Measurements from ENCODE around the gene WDR49.
"Not testable (repeated sequence)": the region's sequence is repeated elsewhere in the genome, so short reads cannot be mapped to it uniquely, and the experiment has no call there.

WDR49 gene

DNA sequence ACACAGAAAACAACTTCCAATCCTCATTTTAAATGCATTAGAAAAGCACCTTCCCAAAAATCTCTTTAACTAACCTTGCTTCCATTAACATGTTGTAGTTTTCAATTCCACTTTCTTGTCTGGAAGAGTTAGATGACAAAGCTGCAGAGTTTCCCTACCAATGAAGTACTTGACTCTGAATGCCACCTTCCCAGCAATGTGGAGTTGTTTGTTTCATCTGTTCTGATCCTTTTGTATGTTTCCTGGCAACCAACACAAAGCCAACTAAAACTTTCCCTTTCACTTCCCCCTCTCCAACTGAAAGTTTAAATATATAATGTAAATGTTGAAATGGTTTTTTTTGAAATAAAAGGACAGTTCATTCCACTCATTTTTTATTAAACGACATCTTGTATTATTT is at the start of gene WDR49:
Gene WDR49, minus strand, starts transcription at position 183 of the 400 bp plus-strand sequence. CDS start 517 bp downstream, outside the sequence.
- DNase-seq, result no peak

DNA sequence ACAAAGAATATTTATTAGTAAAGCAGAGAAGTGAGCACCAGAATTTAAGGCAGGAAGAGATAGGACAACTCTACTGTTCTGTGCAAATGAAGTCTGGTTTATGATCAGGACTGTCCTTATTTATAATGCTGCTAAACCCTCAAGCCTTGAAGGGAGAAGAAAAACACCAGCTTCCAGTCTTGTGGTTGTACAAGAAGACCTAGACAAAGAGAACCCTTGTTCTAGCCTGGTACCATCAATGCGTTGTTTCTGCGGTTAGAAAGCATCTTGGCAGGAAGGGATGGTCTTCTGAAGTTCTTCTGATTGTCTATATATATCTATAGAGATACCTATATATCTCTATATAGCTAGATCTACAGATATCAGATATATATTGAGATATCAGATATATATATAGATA is 47.2 kb upstream of the WDR49 start:
- no peak for DNase-seq

DNA sequence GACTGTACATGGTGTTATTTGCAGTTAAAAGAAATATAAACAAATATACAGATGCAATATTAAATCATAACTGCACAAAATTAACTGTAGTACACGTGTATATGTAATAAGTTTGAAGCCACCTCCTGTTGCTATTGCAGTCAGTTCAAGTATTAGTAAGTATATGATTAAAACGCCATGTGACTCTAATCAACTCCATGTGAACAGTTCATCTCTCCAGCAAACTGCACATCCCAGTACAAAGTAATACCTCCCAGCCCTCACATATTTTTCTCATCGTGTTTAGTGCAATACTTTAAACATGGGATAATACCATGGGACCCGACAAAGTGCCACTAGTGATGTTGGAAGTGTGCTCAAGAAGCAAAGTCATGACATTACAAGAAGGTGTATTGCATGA is 46.3 kb upstream of the WDR49 start:
- DNase-seq, result no peak

DNA sequence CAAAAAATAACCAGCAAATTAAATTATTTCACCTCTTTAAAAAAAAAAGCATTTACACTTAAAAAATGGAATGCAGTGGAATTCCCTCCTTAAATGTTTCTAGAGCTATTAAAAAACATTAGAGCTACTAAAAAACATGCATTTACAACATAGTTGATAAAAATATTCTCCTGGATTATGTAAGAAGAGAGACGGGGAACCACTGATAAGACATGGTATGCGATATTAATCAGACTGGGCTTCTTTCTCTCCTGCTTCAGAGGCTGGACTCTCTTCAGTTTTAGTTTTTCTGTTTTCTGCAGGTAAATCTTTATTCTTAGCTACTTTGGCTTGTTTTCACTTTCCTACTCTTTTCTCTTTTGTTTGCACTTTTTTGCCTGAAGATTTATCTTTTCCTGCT is 40.4 kb upstream of the WDR49 start:
- DNase-seq, result no peak

DNA sequence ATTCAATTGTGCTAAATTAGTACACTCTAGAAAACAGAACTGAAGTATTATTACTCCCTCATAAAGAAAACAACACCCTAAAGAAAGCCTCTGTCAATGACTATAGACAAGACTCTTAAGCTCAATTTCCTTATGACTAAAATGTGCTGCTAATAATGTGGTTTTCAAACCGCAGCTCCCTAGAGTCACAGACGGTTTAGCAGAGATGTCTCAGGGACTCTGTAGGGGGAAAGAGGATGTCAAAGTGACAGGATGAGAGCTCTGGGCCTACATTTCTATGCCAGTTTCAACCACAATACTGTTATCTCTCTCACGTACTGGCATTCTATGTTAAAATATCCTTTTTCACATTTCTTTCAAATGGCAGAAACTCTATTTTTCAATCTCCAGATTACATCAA is 37.6 kb upstream of the WDR49 start:
- DNase-seq, result no peak

DNA sequence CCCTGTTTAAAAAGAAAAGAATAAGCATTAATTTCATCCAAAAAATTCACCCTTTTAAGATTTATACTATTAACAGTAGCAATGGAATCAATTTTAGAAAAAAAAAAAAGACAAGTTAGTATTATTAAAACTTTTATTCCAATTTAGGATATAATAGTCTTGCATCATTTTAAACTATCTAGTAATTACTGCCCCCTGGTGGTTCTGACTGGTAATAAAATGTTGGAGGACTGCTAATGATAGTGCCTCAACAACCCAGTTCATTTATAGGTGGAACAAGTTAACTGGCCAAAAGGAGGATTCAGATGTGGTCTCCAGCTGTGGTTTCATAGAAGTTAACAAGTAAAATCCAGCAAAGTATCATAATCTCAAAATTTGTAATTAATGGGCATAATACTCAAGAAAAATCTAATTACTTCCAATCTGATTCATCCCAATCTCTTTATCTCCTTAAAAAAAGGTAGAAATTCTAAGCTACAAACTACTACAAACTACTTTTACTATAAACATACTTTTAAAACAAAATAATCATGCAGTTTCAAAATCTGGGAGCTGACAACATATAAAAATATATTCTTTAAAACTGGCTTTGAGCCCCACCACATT is 30.7 kb upstream of the WDR49 start:
- DNase-seq, result no peak

DNA sequence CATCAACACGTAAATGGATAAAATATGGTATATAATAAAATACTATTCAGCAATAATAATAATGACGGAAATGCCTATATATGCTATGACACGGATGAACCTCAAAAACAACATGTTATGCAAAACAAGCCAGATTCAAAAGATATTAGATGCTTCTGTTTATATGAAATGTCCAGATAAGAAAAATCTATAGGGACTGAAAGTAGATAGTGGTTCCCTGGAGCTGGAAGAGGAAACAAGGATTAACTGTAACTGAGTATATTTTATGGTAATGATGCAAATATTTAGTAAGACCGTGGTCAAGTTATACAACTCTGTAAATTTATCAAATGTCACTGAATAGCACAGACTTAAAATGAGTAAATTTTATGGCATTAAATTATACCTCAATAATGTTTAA is 25.8 kb upstream of the WDR49 start:
- no peak for DNase-seq

DNA sequence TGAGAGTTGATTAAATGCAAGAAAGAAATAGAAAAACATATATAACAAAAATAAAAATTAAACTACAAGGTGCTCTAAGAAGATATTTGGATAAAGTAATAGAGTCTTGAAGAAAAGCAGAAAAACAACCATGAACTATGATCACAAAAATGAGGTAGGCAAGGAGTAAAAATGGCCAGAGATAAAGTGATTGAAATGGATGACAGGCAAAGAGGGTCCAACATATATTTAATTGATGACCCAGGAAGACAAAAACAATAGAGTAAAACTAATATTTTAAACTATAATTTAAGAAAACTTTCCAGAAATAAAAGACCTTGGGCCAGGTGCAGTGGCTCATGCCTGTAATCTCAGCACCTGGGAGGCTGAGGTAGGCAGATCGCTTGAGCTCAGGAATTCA is 22.1 kb upstream of the WDR49 start:
- no peak for DNase-seq

DNA sequence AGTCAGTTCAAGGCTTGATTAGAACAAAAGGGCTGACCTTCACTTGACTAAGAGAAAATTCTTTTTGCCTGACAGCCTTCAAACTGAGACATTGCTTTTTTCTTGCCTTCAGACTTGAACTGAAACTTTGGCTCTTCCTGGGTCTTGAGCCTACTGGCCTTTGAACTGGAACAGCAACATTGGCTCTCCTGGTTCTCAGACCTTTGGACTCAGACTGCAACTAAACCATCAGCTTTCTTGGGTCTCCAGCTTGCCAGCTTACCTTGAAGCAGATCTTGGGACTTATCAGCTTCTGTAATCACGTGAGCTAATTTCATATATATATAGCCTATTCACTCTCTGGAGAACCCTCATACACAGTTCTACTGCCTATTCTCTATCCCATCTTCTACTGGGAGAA is 19.5 kb upstream of the WDR49 start:
- DNase-seq, result no peak

DNA sequence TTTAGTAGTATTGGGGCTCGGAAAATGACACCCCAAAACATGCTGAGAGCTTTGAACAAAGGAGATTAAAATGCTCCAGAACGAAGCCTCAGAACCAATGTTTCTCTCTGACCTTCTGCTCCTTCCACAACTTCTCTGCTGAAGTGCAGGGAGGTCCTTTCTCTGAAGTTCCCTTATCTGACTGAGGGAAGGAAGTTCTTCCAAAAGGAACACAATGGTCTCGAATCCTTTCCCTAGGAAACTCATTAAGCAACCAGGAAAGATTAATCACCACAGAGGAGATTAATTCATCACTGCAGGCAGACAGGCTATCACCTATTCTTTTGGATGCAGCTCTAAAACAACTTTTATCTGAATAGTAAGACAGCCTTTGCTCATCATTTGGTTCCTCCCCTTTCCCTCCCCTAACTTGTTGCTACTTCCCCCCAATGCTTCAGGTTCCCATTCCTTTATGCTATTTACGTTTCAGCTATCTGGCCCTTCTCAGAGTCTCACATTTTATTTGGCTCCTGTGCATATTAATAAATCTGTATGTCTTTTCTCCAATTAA is 18.2 kb upstream of the WDR49 start:
- no peak for DNase-seq

DNA sequence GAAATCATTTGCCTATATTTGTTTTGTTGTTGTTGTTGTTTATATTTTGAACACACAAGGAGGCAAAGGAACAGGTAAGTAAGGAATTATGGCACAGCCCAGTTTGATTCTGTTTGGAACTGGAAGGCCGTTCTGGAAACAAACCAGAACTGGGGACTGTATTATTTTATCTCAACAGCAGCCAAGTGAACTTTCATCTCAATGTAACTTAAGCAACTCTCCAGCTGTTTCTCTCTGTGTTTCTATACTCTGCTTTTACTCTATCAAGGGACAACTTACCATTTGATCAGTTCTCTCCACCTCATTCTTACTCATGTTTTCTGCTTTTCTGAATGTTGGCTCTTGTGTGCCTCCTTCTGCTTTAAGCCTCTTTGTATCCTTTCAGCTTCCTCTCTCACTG is 16.0 kb upstream of the WDR49 start:
- no peak for DNase-seq

DNA sequence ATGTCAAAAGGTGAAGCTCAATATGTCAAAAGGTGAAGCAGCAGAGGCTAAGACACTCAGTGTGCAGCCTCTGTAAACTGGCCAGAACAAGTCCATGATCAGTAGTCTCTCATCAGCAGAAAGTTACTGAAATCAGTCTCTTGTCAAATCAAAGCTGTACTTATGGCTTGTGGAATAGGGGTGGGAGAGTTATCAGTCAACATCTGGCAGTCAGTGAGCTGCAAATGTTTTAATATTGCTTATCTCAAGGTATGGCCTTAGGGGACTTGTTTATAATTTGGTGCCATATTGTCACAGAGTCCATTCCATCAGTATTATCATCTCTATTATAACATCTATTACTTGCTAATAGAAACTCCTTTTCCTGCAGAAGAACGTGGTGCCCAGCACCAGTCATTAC is 14.9 kb upstream of the WDR49 start:
- no peak for DNase-seq

DNA sequence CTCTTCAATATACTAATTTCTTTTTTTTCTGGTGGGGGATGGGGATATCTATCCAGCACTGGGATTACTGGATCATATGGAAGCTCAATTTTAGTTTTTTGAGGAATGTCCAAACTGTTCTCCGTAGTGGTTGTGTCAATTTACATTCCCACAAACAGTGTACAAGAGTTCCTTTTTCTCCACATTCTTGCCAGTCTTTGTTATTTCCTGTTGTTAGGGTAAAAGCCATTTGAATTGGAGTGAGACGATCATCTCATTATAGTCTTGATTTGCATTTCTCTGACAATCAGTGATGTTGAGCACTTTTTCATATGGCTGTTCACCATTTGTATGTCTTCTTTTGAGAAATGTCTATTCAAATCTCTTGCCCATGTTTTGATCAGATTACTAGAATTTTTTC is 12.8 kb upstream of the WDR49 start:
- DNase-seq, result no peak

DNA sequence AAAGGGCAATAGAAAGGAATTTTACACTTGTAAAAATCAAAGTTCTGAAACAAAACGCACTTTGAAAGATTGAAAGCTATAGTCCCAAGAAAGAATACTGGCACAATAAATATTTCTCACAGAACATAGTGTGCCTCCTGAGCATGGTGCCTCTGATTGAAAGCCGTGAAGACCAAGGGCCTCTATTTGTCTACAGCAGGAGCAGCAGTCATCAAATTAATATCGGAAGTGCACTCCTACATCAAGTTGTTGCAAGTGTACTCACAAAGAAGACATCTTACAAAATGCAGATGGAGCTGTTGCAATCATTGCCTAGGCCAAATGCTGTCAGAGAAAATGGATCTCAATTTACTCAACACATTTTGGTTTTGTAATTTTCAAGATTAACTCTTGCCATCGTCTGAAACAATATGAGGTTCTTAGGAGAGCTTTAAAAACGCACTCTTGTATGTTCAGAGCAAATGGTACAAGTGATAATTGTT is 9.2 kb upstream of the WDR49 start:
- DNase-seq, result no peak

DNA sequence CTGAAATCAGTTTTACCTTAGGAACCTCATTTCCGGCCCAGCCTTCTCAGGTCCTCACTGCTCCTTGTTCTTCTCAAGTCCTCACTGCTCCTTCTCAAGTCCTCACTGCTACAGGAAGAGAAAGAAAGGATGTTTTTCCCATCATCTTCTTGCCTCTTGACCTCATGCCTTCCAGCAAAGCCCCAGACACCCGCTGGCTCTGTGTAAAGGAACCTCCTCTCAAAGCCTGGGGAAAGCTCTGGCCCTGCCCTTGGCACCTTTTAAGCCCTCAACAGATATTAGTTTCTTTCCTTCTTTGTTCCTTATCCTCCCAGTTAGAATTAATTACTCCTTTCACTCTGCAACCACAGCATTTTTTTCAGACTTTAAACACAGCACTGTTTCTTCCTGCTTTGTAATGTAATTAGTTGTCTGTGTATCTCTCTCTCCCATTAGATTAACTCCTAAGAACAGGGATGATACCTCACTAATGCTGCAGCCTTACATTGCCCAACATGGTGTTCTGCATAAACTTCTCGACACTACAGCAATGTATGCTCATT is 4.0 kb upstream of the WDR49 start:
- DNase-seq, result no peak

DNA sequence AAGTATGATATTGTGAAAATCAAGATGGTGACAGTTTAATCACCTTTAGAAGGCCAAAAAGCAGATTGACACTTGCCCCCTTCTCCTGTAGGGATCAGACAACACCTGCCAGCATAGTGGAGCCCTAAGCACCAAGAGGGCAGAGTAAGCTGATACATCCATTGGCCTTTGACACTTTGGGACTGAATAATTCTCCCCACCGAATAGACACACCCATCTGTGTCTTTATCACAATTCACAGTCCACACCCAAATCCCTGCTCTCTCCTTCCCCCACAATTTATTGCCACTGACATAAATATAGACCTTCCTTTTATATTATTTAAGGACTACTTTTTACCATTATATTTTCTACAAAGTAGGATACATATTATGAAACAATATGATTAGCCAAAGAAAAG is 3.1 kb upstream of the WDR49 start:
- DNase-seq, result no peak

DNA sequence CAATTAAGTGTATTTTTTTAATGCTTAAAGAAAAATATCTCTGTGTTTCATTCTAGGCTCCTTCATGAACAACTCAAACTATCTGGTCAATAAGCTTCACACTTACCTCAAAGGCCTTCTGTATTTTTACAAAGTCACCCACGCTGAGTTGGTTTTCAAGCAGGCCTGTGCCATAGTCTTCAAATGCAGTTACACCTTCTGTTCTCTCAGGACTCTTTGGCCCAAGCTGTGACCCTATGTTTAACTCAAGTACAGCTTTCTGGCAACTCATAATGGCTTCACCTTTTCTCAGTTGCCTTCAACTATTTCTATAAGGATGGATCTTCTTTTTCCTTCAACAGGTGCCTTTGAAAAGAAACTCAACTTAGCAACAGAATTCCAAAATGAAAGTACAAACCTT is 587 bp downstream of the WDR49 start:
- DNase-seq, result no peak

DNA sequence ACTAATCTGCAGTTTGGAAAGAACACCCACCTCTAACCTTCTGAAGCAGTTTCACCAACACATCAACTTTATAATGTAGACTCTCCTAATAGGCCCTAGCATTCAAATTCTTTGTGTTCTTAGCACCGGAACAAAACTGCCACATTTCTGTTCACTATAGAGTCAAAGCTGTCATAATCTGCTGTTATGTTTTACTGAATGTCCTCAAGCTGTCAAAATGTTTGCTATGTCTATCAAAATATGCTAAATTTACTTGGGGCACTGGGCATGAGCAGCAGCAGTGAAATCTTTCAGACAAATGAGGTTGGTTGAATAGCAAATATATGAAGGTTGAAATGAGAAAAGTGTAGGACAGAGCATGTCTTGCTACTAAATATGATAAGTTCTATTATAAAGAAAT is 1.9 kb downstream of the WDR49 start:
- no peak for DNase-seq

DNA sequence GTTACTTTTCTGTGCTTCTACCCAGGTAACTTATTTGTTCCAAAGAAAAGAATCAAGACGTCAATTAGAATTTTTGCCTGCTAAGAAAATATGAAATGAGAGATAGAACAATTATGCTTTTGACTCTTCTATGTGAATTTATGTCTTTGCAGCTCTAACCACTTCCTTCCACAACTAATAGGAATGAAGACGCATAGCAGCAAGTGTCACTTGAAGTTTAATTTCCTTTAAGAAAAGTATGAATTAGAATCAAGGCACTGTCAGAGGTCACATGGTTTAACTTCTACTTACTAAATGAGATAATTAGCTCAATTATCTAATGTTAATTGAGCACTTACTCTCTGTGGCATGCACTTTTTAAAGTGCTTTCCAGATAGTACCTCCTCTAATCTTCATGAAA is 3.3 kb downstream of the WDR49 start:
- no peak for DNase-seq

DNA sequence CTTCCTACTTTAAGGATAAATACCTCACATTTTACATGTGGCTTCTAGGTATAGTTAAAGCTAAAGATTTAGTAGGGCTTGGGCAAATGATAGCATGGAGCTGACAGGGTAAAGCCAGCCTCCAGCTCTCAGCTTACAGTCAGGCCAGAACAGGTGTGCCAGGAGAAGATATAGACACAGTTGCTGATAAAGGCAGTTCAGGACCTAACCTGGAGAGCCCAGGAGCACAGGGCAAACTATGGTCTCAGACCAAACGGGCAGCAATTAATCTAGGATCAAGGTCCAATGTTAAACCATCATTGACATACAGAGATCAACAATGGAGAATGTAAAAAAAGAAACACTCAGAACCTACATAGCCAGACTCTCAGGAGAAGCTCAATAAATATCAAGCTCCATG is 4.0 kb downstream of the WDR49 start:
- no peak for DNase-seq

DNA sequence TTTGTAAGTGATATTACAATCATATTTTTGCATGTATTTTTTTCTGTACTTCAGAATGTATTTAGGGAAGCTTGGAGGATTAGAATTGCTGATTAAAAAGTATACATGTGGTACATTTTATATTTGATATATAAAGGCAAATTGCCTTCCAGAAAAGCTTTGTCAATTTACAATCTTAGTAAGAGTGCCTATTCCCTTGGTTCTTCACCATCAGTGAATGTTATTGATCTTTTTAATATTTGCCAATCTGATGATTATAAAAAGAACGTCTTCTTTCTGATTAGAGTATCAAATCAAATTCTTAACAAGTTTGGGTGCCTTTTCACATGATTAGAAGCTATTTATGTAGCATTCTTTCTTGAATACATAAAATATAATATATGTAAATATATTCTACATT is 9.1 kb downstream of the WDR49 start:
- DNase-seq, result no peak

DNA sequence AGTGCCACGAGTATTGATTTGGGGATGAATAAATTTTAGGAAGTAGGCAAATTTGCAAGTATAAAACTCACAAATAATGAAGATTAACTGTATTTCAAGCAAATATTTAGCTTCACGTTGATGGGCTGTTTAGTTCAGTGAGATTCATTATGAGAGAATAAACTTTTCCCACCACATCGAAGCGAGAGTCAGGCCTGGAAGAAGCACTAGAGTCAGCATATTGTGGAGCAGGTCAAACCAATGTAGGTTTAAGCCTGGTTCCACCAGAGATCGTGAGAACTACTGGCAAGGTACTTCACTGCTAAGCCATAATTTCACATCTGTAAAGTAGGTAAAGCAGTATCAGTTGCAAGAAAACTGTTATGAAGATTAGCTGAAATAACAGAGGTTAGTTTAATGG is 22.3 kb downstream of the WDR49 start:
- no peak for DNase-seq

DNA sequence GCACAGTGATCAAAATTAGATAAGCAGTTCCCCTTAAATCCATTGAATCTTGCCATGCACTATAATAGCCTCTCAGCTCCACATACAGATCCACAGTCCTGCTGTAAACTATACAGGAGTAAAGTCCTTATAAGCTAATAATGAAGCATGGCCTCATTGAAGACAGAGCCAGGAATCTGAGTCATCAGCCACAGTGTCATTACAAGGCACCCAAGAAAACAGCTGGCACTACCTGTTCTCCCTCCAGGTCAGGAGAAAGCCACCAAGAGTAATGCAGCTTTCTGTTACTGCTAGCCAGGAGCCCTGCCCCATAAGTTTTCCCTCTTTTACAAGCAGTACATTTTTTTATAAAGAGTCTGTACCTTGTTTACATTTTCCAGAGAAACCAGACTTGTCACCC is 27.3 kb downstream of the WDR49 start:
- DNase-seq, result no peak

DNA sequence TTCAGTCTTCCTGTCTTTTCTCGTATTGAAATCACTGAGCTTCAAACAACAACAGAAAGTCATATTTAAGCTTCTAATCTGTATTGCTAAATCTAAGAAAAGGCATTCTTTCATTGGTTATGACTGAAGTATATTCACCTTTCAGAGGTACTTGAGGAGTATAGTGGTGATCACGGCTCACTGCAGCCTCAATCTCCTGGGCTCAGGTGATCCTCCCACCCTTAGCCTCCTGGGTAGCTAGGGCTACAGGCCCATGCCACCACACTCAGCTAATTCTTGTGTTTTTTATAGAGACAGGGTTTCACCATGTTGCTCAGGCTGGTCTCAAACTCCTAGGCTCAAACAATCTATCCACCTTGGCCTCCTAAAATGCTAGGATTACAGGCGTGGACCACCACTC is 38.7 kb downstream of the WDR49 start:
- DNase-seq, result no peak

DNA sequence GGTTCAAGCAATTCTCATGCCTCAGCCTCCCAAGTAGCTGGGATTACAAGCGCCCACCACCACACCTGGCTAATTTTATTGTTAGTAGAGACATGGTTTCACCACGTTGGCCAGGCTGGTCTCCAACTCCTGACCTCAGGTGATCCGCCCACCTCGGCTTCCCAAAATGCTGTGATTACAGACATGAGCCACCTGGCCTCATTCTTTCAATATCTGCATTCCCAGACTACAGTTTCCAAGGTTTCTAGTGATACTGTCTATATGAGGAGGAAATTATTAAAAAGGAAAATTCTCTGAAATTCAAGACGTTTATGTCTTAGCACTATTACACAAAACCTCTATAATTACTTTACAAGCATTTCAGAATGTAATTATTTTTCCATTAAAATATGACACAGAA is 39.5 kb downstream of the WDR49 start:
- DNase-seq, result not testable (repeated sequence)

Data from NCI-H1417 treated with DMSO at 0.1 percent for 48 hours (cell line).